ENCODE results near the gene RCC1. TPM values are rescaled to one million over a fixed set of nuclear protein-coding genes. Genes with fewer than 3 reads are reported as not detected.
A peak's percentile ranks its signal among the peaks of the same experiment; 100 is the strongest.

Gene RCC1
- total RNA-seq, 5 donors from 2014 or later (not counting 1 experiment from before 2014, with no cell fraction given): 13.1 to 23.2 (median 19.7) TPM

- CTCF ChIA-PET: interaction anchor here in 1 of 2 donors (0.9 to 1.4 kb wide), 2 partner anchors 9 to 260 kb away, joined by 3 to 4 read pairs; no protein-coding TSS in a partner anchor
- Mint-ChIP-seq H3K4me1 (peaks cover 53 to 73% (median 65%) of the 10 kb centered on the region in 3 donors), H3K27ac (peak overlapping the region; percentile 96 to 99), H3K27me3 (no peaks in the 10 kb centered on the region), H3K36me3 (peaks cover 45% of the 10 kb centered on the region), H3K4me3 (peak overlapping the region; percentile 94 to 100 (median 99)), H3K9me3 (no peaks in the 10 kb centered on the region)
- H3K36me3 ChIP-seq (ENCODE audit: control insufficient read depth in 2 of 2, extremely low read depth in 1 of 2, insufficient read depth in 1 of 2, low read length in 1 of 2): peaks cover 4 to 52% of the 10 kb centered on the region in 2 donors
- ATAC-seq (replicated peaks in 1 of 4): no peak
- H3K27me3 ChIP-seq (replicated peaks in 1 of 2; ENCODE audit: control insufficient read depth in 2 of 2, extremely low read depth in 1 of 2, insufficient read depth in 2 of 2, low read length in 1 of 2): no peaks in the 10 kb centered on the region
- peak overlapping the region in 1 of 2 donors; percentile 25 for H3K4me3 ChIP-seq (ENCODE audit: control insufficient read depth in 1 of 2, extremely low read depth in 1 of 2, low read length in 1 of 2)
- H3K9me3 ChIP-seq: no peaks in the 10 kb centered on the region
- POLR2A ChIA-PET: interaction anchor here (0.8 to 4.3 kb wide), 4 partner anchors 8 to 262 kb away, joined by 4 to 21 read pairs (median 14); partner anchors contain the start of gene MED18 (in 1 of the 2)
- no peak for DNase-seq
- WGBS (ENCODE audit: insufficient coverage): no CpG with 5 or more reads among the region's 5 CpGs
- H3K27ac ChIP-seq (ENCODE audit: low read length): peak overlapping the region; percentile 77
- H3K4me1 ChIP-seq (ENCODE audit: control insufficient read depth in 1 of 2, extremely low read depth in 1 of 2, insufficient read depth in 2 of 2, low read length in 2 of 2): peaks cover 37 to 72% of the 10 kb centered on the region in 2 experiments
These were observed 2.6 kb downstream of the RCC1 start for GRCh38 chr1:28508435-28508754.

- Histone ChIP-seq H3K4me1 (ENCODE audit: control insufficient read depth in 1 of 2, extremely low read depth in 1 of 2, insufficient read depth in 2 of 2, low read length in 2 of 2) (peaks cover 37 to 74% of the 10 kb centered on the region in 2 experiments), H3K27ac (ENCODE audit: low read length) (peak overlapping the region; percentile 77), H3K9me3 (no peaks in the 10 kb centered on the region), H3K36me3 (ENCODE audit: control insufficient read depth in 2 of 2, extremely low read depth in 1 of 2, insufficient read depth in 1 of 2, low read length in 1 of 2) (peaks cover 4 to 60% of the 10 kb centered on the region in 2 donors), H3K27me3 (replicated peaks in 1 of 2; ENCODE audit: control insufficient read depth in 2 of 2, extremely low read depth in 1 of 2, insufficient read depth in 2 of 2, low read length in 1 of 2) (no peaks in the 10 kb centered on the region), H3K4me3 (ENCODE audit: control insufficient read depth in 1 of 2, extremely low read depth in 1 of 2, low read length in 1 of 2) (peak overlapping the region; percentile 13 to 36)
- Mint-ChIP-seq H3K9me3 (no peaks in the 10 kb centered on the region), H3K36me3 (peaks cover 45% of the 10 kb centered on the region), H3K27me3 (no peaks in the 10 kb centered on the region), H3K27ac (peak overlapping the region; percentile 96 to 99), H3K4me3 (peak overlapping the region; percentile 94 to 100 (median 99)), H3K4me1 (peaks cover 53 to 73% (median 67%) of the 10 kb centered on the region in 3 donors)
- CTCF ChIA-PET: interaction anchor here (0.7 to 1.1 kb wide), 2 partner anchors 59 to 227 kb away, joined by 3 read pairs; partner anchors contain the start of gene YTHDF2 (in 1 of the 2)
- 19% methylated on average over 8 of the region's 8 CpGs for whole genome bisulfite sequencing (ENCODE audit: insufficient coverage)
- POLR2A ChIA-PET: interaction anchor here in 1 of 2 donors (0.6 kb wide), 3 partner anchors 20 to 285 kb away, joined by 3 to 9 read pairs (median 6); no protein-coding TSS in a partner anchor
- DNase-seq (peak in 1 of 35 experiments; percentile 23), ATAC-seq (replicated peaks in 1 of 4) (no peak)
These were observed 3.9 kb downstream of the RCC1 start for GRCh38 chr1:28509705-28510272.

GRCh38 chr1:28510273-28510969, 4.6 kb downstream of the RCC1 start:
- Mint-ChIP-seq H3K27ac (peak overlapping the region; percentile 96 to 99), H3K27me3 (no peaks in the 10 kb centered on the region), H3K36me3 (peaks cover 45% of the 10 kb centered on the region), H3K9me3 (no peaks in the 10 kb centered on the region), H3K4me1 (peaks cover 52 to 70% (median 65%) of the 10 kb centered on the region in 3 donors), H3K4me3 (peak overlapping the region; percentile 94 to 100 (median 99))
- Histone ChIP-seq H3K4me1 (ENCODE audit: control insufficient read depth in 1 of 2, extremely low read depth in 1 of 2, insufficient read depth in 2 of 2, low read length in 2 of 2) (peaks cover 37 to 69% of the 10 kb centered on the region in 2 experiments), H3K36me3 (ENCODE audit: control insufficient read depth in 2 of 2, extremely low read depth in 1 of 2, insufficient read depth in 1 of 2, low read length in 1 of 2) (peaks cover 4 to 61% of the 10 kb centered on the region in 2 donors), H3K4me3 (ENCODE audit: control insufficient read depth in 1 of 2, extremely low read depth in 1 of 2, low read length in 1 of 2) (peak overlapping the region; percentile 10 to 13), H3K9me3 (no peaks in the 10 kb centered on the region), H3K27me3 (replicated peaks in 1 of 2; ENCODE audit: control insufficient read depth in 2 of 2, extremely low read depth in 1 of 2, insufficient read depth in 2 of 2, low read length in 1 of 2) (no peaks in the 10 kb centered on the region), H3K27ac (ENCODE audit: low read length) (peak overlapping the region; percentile 77)
- CTCF ChIA-PET: interaction anchor here (0.6 to 1.1 kb wide), 4 partner anchors 28 to 226 kb away, joined by 3 read pairs; partner anchors contain the start of genes TAF12 (in 1 of the 2) and YTHDF2 (in 1 of the 2)
- ATAC-seq (replicated peaks in 1 of 4): peak in 2 of 4 experiments; percentile 22 to 28
- WGBS (ENCODE audit: insufficient coverage): 49% methylated on average over 2 of the region's 8 CpGs
- peak in 1 of 35 experiments; percentile 43 for DNase-seq
- POLR2A ChIA-PET: interaction anchor here in 1 of 2 donors (0.6 kb wide), 2 partner anchors 20 to 220 kb away, joined by 6 to 9 read pairs; no protein-coding TSS in a partner anchor

- no peak for DNase-seq
- Mint-ChIP-seq H3K9me3 (no peaks in the 10 kb centered on the region), H3K4me3 (peak overlapping the region; percentile 94 to 100 (median 99)), H3K27me3 (no peaks in the 10 kb centered on the region), H3K27ac (peak overlapping the region; percentile 96 to 99), H3K36me3 (peaks cover 40% of the 10 kb centered on the region), H3K4me1 (peaks cover 49 to 64% (median 60%) of the 10 kb centered on the region in 3 donors)
- ATAC-seq (replicated peaks in 1 of 4): no peak
- CTCF ChIA-PET: interaction anchor here (0.6 kb wide), 3 partner anchors 28 to 132 kb away, joined by 3 read pairs; partner anchors contain the start of gene TAF12 (in 1 of the 2)
- no CpG with 5 or more reads among the region's 2 CpGs for WGBS (ENCODE audit: insufficient coverage)
- POLR2A ChIA-PET: interaction anchor here in 1 of 2 donors (0.6 kb wide), 1 partner anchor 243 kb away, joined by 3 read pairs; no protein-coding TSS in a partner anchor
- Histone ChIP-seq H3K36me3 (ENCODE audit: control insufficient read depth in 2 of 2, extremely low read depth in 1 of 2, insufficient read depth in 1 of 2, low read length in 1 of 2) (peaks cover 4 to 61% of the 10 kb centered on the region in 2 donors), H3K27ac (ENCODE audit: low read length) (no peak overlapping the region), H3K4me3 (ENCODE audit: control insufficient read depth in 1 of 2, extremely low read depth in 1 of 2, low read length in 1 of 2) (peak overlapping the region in 1 of 2 donors; percentile 13), H3K27me3 (replicated peaks in 1 of 2; ENCODE audit: control insufficient read depth in 2 of 2, extremely low read depth in 1 of 2, insufficient read depth in 2 of 2, low read length in 1 of 2) (no peaks in the 10 kb centered on the region), H3K9me3 (no peaks in the 10 kb centered on the region), H3K4me1 (ENCODE audit: control insufficient read depth in 1 of 2, extremely low read depth in 1 of 2, insufficient read depth in 2 of 2, low read length in 2 of 2) (peaks cover 37 to 67% of the 10 kb centered on the region in 2 experiments)
These were observed 5.2 kb downstream of the RCC1 start for GRCh38 chr1:28510970-28511440.

- DNase-seq (no peak), ATAC-seq (replicated peaks in 1 of 4) (no peak)
- H3K36me3 ChIP-seq (ENCODE audit: control insufficient read depth in 2 of 2, extremely low read depth in 1 of 2, insufficient read depth in 1 of 2, low read length in 1 of 2): peaks cover 4 to 61% of the 10 kb centered on the region in 2 donors
- H3K27me3 ChIP-seq (replicated peaks in 1 of 2; ENCODE audit: control insufficient read depth in 2 of 2, extremely low read depth in 1 of 2, insufficient read depth in 2 of 2, low read length in 1 of 2): no peaks in the 10 kb centered on the region
- Mint-ChIP-seq H3K4me1 (peaks cover 51 to 60% (median 57%) of the 10 kb centered on the region in 3 donors), H3K4me3 (peak overlapping the region; percentile 49 to 100 (median 72)), H3K27me3 (no peaks in the 10 kb centered on the region), H3K9me3 (no peaks in the 10 kb centered on the region), H3K36me3 (peaks cover 40% of the 10 kb centered on the region), H3K27ac (peak overlapping the region; percentile 86 to 87)
- H3K4me1 ChIP-seq (ENCODE audit: control insufficient read depth in 1 of 2, extremely low read depth in 1 of 2, insufficient read depth in 2 of 2, low read length in 2 of 2): peaks cover 37 to 63% of the 10 kb centered on the region in 2 experiments
- ChIA-PET CTCF (interaction anchor here (0.6 kb wide), 2 partner anchors 134 to 523 kb away, joined by 3 to 9 read pairs; no protein-coding TSS in a partner anchor), POLR2A (interaction anchor here (0.6 to 0.7 kb wide), 4 partner anchors 67 to 247 kb away, joined by 4 to 11 read pairs (median 8); no protein-coding TSS in a partner anchor)
- WGBS (ENCODE audit: insufficient coverage): 57% methylated on average over 3 of the region's 7 CpGs
- peak overlapping the region in 1 of 2 donors; percentile 29 for H3K4me3 ChIP-seq (ENCODE audit: control insufficient read depth in 1 of 2, extremely low read depth in 1 of 2, low read length in 1 of 2)
- H3K27ac ChIP-seq (ENCODE audit: low read length): peak overlapping the region; percentile 39
- H3K9me3 ChIP-seq: no peaks in the 10 kb centered on the region
These were observed 6.3 kb downstream of the RCC1 start for GRCh38 chr1:28512058-28512611.
